HG03066 (cell line): ENCODE results near the gene TGFBR3.

ENCODE experiments used
- ATAC-seq: cut with Tn5 transposase; IDR thresholded peaks from one replicate; pipeline ENCODE4 v1.9.1; 2021; ENCODE audit warnings: low read depth; ENCODE audit not compliant: unreplicated experiment

The TGFBR3 gene

GRCh38 chr1:91741906-91742305 lies 144.0 kb downstream of the TGFBR3 start:
- no peak for ATAC-seq

- no peak for ATAC-seq
Measured at GRCh38 chr1:91741301-91741700, 144.7 kb downstream of the TGFBR3 start.

GRCh38 chr1:91737650-91738049 lies 148.3 kb downstream of the TGFBR3 start:
- no peak for ATAC-seq

GRCh38 chr1:91736715-91737615 lies 149.0 kb downstream of the TGFBR3 start:
- no peak for ATAC-seq

GRCh38 chr1:91736146-91736714 lies 149.7 kb downstream of the TGFBR3 start:
- no peak for ATAC-seq

- no peak for ATAC-seq
Measured at GRCh38 chr1:91735266-91735845, 150.6 kb downstream of the TGFBR3 start.

GRCh38 chr1:91734761-91735160 lies 151.2 kb downstream of the TGFBR3 start:
- ATAC-seq = no peak

- ATAC-seq = no peak
Measured at GRCh38 chr1:91733108-91733710, 152.7 kb downstream of the TGFBR3 start.

- ATAC-seq = no peak
Measured at GRCh38 chr1:91732291-91733107, 153.5 kb downstream of the TGFBR3 start.

GRCh38 chr1:91731815-91732214 lies 154.1 kb downstream of the TGFBR3 start:
- no peak for ATAC-seq

- ATAC-seq = no peak
Measured at GRCh38 chr1:91730801-91731732, 154.9 kb downstream of the TGFBR3 start.

- ATAC-seq = no peak
Measured at GRCh38 chr1:91729621-91730358, 156.2 kb downstream of the TGFBR3 start.

GRCh38 chr1:91727763-91728162 lies 158.2 kb downstream of the TGFBR3 start:
- ATAC-seq = no peak

GRCh38 chr1:91725989-91726721 lies 159.8 kb downstream of the TGFBR3 start:
- ATAC-seq = no peak

- ATAC-seq = no peak
Measured at GRCh38 chr1:91725618-91725988, 160.3 kb downstream of the TGFBR3 start.

GRCh38 chr1:91724644-91725043 lies 161.3 kb downstream of the TGFBR3 start:
- no peak for ATAC-seq

- ATAC-seq = no peak
Measured at GRCh38 chr1:91724231-91724630, 161.7 kb downstream of the TGFBR3 start.

GRCh38 chr1:91720044-91720443 lies 165.9 kb downstream of the TGFBR3 start:
- ATAC-seq = no peak
